Smooth muscle cell (in vitro differentiated cells): ENCODE results near the gene TMEM185B. TPM values are rescaled to one million over a fixed set of nuclear protein-coding genes. Genes with fewer than 3 reads are reported as not detected.
A peak's percentile ranks its signal among the peaks of the same experiment; 100 is the strongest.

Experiments used
- DNase-seq: peaks from one replicate; lab custom pipeline; 2025; ENCODE audit not compliant: unreplicated experiment; lab: John Stamatoyannopoulos, UW
- H2AFZ ChIP-seq: fragments of 200-600 bp; sonication (generic); 2 replicates; pipeline ENCODE4 v1.6.0; 2016; ENCODE audit warnings: antibody characterized with exemption, low read depth, mild to moderate bottlenecking
- H3F3A ChIP-seq: fragments of 200-600 bp; sonication (generic); 2 replicates; pipeline ENCODE4 v1.6.0; 2017; ENCODE audit warnings: antibody characterized with exemption, low read depth
- H3K27ac ChIP-seq: fragments of 200-600 bp; sonication (generic); 2 replicates; pipeline ENCODE4 v1.5.1; 2016; ENCODE audit warnings: low read depth, mild to moderate bottlenecking
- H3K27me3 ChIP-seq: fragments of 200-600 bp; sonication (generic); 2 replicates; pipeline ENCODE4 v1.6.1; 2016; ENCODE audit warnings: low read depth, mild to moderate bottlenecking
- H3K36me3 ChIP-seq: fragments of 200-600 bp; sonication (generic); 2 replicates; pipeline ENCODE4 v1.5.1; 2016; ENCODE audit warnings: low read depth
- H3K4me1 ChIP-seq: fragments of 200-600 bp; sonication (generic); 2 replicates; pipeline ENCODE4 v1.5.1; 2016; ENCODE audit warnings: low read depth
- H3K4me2 ChIP-seq: fragments of 200-600 bp; sonication (generic); 2 replicates; pipeline ENCODE4 v1.6.0; 2016; ENCODE audit warnings: mild to moderate bottlenecking
- H3K4me3 ChIP-seq: fragments of 200-600 bp; sonication (generic); 2 replicates; pipeline ENCODE4 v1.5.1; 2016; ENCODE audit warnings: mild to moderate bottlenecking
- H3K79me2 ChIP-seq: fragments of 200-600 bp; sonication (generic); 2 replicates; pipeline ENCODE4 v1.6.0; 2016; ENCODE audit warnings: low read depth, mild to moderate bottlenecking
- H3K9ac ChIP-seq: fragments of 200-600 bp; sonication (generic); 2 replicates; pipeline ENCODE4 v1.6.0; 2016; ENCODE audit warnings: low read depth
- H3K9me3 ChIP-seq: fragments of 200-600 bp; sonication (generic); replicated peaks from 2 replicates; pipeline ENCODE4 v1.5.1; 2016; ENCODE audit warnings: low read depth
- H4K20me1 ChIP-seq: fragments of 200-600 bp; sonication (generic); 2 replicates; pipeline ENCODE4 v1.6.0; 2016; ENCODE audit warnings: low read depth
- CTCF ChIP-seq: fragments of 200-600 bp; sonication (generic); IDR thresholded peaks from 2 replicates; pipeline ENCODE4 v1.5.1; 2017; ENCODE audit warnings: borderline replicate concordance, mild to moderate bottlenecking, antibody characterized with exemption; ENCODE audit not compliant: insufficient read depth, poor library complexity, severe bottlenecking
- WGBS: methylation state at CpG from one replicate; pipeline ENCODE4 v1.1.7; 2016; ENCODE audit warnings: low lambda C conversion rate; 5-methylcytosine and 5-hydroxymethylcytosine counted together
- polyA plus RNA-seq: library from polyadenylated mRNA; unstranded; fragments of >200 nt; fragmentation: Nextera tagmentation; extraction: Ambion mirVana; gene quantifications from 2 replicates; pipeline ENCODE4 v1.2.1, GENCODE V29; 2016
- total RNA-seq: library from RNA; depleted of rRNA; stranded (reverse); fragments of >200 nt; gene quantifications from 2 replicates; pipeline ENCODE4 v1.2.3, GENCODE V29; 2014

Gene TMEM185B
- total and polyA plus RNA-seq, 2 experiments from 2014 or later: 18.2 to 27.8 TPM

DNA sequence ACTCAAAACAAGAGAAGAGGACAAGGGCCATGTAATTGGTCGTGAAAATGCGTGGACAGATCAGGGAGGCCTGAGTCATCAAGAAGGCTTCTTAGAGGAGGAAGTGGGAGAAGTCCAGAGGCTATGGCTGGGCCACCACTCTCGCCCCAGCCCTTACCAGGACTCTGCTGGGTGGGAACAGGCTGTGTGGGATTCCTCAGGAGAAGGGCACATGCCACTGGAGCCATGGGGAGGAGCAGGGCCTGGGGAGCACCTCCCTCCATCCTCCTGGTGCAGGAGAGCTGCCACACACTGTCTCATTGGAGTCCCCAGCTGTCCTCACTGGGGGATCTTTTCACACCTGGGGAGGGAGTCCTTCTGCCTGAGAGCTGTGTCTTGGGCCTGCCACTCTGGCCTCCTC lies 20.0 kb upstream of the TMEM185B start:
- H3K4me3 ChIP-seq: no peak overlapping the region
- no peak for TF ChIP-seq CTCF
- H3K4me2 ChIP-seq: peak overlapping the region; percentile 0
- no peak overlapping the region for H3K27ac ChIP-seq
- H3K79me2 ChIP-seq: no peaks in the 10 kb centered on the region
- H3K9ac ChIP-seq: no peak overlapping the region
- no peaks in the 10 kb centered on the region for H3K9me3 ChIP-seq
- H3K36me3 ChIP-seq: no peaks in the 10 kb centered on the region
- H2AFZ ChIP-seq: no peak overlapping the region
- no peaks in the 10 kb centered on the region for H3F3A ChIP-seq
- no peaks in the 10 kb centered on the region for H4K20me1 ChIP-seq
- H3K27me3 ChIP-seq: no peaks in the 10 kb centered on the region
- no peak for DNase-seq
- WGBS: 12% methylated on average over 3 of the region's 3 CpGs
- peaks cover 28% of the 10 kb centered on the region for H3K4me1 ChIP-seq

DNA sequence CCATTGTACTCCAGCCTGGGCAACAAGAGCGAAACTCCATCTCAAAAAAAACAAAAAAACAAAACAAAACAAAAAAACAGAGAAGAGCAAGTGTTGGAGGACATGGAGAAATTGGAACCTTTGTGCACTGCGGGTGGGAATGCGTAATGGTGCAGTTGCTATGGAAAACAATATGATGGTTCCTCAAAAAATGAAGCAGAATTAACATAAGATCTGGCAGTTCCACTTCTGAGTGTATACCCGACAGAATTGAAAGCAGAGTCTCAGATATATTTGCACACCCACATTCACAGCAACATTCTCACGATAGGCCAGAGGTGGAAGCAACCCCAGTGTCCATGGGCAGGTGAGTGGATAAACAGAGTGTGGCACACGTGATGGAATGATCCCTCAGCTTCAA lies 18.5 kb upstream of the TMEM185B start:
- Histone ChIP-seq H3K79me2 (no peaks in the 10 kb centered on the region), H3K4me1 (peaks cover 35% of the 10 kb centered on the region), H2AFZ (no peak overlapping the region), H3K36me3 (no peaks in the 10 kb centered on the region), H4K20me1 (no peaks in the 10 kb centered on the region), H3K9me3 (no peaks in the 10 kb centered on the region), H3K27ac (no peak overlapping the region), H3K4me2 (no peak overlapping the region), H3F3A (no peaks in the 10 kb centered on the region), H3K27me3 (no peaks in the 10 kb centered on the region), H3K4me3 (no peak overlapping the region), H3K9ac (no peak overlapping the region)
- WGBS: 96% methylated on average over 6 of the region's 6 CpGs
- no peak for TF ChIP-seq CTCF
- DNase-seq: no peak

DNA sequence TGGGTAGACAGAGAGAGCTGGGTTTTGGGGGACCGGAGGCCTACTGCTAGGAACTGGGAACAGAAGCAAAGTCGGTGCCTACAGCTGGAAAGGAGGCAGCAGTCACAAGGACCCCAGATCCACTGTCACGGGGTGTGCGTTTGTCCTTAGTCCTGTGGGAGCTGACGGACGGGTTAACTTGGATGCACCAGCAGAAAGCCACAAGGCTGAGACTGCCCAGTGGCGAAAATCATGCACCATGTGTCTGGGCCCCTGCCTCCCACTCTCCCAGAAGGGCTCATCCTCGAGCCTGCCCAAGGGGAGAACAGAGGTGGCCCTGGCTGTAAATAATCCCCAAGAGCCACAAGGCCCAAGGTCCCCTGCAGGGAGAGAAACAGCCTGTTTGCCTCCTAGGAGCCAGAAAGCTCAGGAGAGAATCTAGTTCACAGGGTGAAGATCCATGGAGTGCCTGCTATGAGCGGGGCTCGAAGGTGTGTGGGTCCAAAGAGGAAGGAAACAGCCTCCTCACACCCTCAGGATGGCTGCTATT lies 17.8 kb upstream of the TMEM185B start:
- Histone ChIP-seq H3K79me2 (no peaks in the 10 kb centered on the region), H3K4me1 (peaks cover 29% of the 10 kb centered on the region), H3K27me3 (no peaks in the 10 kb centered on the region), H4K20me1 (no peaks in the 10 kb centered on the region), H3K27ac (no peak overlapping the region), H3F3A (no peaks in the 10 kb centered on the region), H3K4me2 (no peak overlapping the region), H3K9me3 (no peaks in the 10 kb centered on the region), H3K36me3 (no peaks in the 10 kb centered on the region), H3K9ac (no peak overlapping the region), H3K4me3 (no peak overlapping the region), H2AFZ (no peak overlapping the region)
- no peak for TF ChIP-seq CTCF
- no peak for DNase-seq
- 95% methylated on average over 10 of the region's 10 CpGs for WGBS

DNA sequence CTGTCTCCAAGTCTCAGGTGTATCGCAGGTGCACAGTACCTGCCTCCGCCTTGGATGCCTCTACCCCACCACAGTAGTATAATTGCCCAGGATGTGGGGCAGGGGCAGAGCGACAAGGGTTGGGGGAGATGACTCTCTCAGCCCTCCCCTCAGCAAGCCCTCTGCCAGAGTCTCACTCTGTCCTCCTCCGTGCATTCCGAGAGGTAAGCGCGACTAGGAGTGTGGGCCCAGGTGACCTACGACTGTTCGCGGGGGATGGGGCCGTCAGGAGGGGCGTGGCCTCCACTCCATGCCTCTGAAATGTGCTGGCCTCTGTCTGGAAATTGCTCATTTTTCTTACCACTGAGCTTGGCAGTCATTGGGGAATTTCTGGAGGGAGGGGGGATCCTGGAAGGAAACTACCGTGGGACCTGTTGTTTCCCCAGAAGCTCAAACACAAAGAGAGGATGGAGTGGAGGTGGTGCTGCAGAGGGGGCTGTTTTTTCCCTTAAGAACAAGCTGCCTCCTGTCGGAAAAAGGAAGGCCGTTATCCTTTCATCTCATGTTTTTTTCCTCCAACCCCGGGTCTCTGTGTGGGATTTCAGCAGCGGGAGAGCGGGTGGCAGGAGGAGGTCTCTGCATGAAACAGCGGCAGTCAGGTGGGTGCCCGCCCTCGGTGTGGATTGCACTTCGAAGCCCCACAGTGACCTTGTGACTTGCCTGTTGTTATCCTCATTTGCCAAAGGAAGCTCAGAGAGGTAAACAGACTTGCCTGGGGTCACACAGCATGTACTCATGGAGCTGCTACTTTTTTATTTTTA lies 16.5 kb upstream of the TMEM185B start:
- H3K79me2 ChIP-seq: no peaks in the 10 kb centered on the region
- H3K4me1 ChIP-seq: peaks cover 22% of the 10 kb centered on the region
- no peak for DNase-seq
- H3K9me3 ChIP-seq: no peaks in the 10 kb centered on the region
- H3K27me3 ChIP-seq: no peaks in the 10 kb centered on the region
- H3K4me3 ChIP-seq: no peak overlapping the region
- H3K36me3 ChIP-seq: no peaks in the 10 kb centered on the region
- no peaks in the 10 kb centered on the region for H3F3A ChIP-seq
- H3K27ac ChIP-seq: peak overlapping the region; percentile 55
- H4K20me1 ChIP-seq: no peaks in the 10 kb centered on the region
- WGBS: 51% methylated on average over 22 of the region's 22 CpGs
- H3K4me2 ChIP-seq: peak overlapping the region; percentile 19
- TF ChIP-seq CTCF: no peak
- H2AFZ ChIP-seq: no peak overlapping the region
- no peak overlapping the region for H3K9ac ChIP-seq
